GM21526 (cell line): ENCODE data around the gene ZNF627.
"Not testable (repeated sequence)": the region's sequence is repeated elsewhere in the genome, so short reads cannot be mapped to it uniquely, and the experiment has no call there.

Experiments
- ATAC-seq: cut with Tn5 transposase; IDR thresholded peaks from one replicate; pipeline ENCODE4 v1.9.1; 2021; ENCODE audit warnings: moderate library complexity; ENCODE audit not compliant: unreplicated experiment, low FRiP score

ZNF627 gene

DNA sequence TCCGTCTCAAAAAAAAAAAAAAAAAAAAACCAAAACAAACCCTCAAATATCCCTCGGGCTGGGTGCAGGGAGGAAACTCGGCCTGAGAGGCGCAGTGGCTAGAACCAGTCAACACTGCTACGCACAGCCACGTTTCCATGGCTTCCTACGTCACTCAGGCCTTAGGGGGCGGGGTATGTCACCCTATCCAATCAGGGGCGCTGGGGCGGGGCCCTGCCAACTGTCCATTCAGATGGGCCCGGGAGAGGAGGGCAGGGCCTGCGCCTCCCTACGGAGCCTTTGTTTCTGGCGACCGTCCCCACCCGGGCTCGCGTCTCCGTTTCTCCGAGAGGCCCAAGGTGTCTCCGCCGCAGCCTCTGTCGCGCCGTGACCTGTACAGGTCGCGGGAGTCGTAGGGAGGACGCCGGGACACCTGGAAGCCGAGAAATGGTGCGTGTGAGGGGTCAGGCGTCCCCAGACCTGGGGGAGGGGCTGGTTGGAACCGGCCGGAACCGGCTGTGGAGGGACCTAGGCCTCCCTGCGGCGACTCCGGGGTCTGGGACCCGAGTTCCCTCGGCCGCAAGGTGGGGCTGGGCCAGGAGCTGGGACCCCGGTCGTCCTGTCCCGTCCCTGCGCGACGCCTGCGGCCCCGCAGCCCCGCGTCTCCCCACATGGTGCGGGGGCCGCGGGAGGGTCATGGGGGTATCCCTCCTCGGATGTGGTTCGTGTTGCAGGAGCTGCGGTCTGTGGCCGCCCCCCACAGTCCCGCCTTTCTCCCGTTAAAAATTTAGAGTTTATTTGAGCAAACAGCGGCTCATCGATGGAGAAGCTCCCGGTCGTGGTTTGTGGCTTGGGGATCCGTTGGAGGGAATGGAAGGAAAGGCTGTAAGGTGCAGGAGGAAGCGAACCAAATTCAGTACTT lies at the start of gene ZNF627:
Gene ZNF627, plus strand, starts transcription at position 282 of the 901 bp plus-strand sequence. Its CDS starts 145 bp downstream, at position 427.
- peak; percentile 92 for ATAC-seq

- ATAC-seq = no peak
These were observed 49.2 kb upstream of the ZNF627 start for GRCh38 chr19:11547929-11548700.

- no peak for ATAC-seq
These were observed 47.8 kb upstream of the ZNF627 start for GRCh38 chr19:11549386-11549953.

DNA sequence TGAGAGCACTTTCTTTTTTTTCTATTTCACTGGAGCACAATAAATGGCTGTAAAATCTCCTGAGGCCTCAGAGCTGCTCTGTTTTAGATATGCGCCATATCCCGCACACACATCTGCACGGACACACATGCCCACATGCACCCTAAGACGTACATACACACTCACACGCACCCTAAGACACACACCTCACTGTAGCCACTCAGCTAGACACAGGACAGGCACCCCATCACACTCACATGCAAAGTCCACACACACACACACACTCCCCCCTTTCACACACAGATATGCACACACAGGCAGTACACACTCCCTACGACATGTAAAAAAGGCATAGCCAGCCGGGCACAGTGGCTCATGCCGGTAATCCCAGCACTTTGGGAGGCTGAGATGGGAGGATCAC lies 47.0 kb upstream of the ZNF627 start:
- ATAC-seq = no peak

GRCh38 chr19:11551603-11552235 lies 45.6 kb upstream of the ZNF627 start:
- no peak for ATAC-seq

GRCh38 chr19:11552666-11553372 lies 44.5 kb upstream of the ZNF627 start:
- no peak for ATAC-seq

DNA sequence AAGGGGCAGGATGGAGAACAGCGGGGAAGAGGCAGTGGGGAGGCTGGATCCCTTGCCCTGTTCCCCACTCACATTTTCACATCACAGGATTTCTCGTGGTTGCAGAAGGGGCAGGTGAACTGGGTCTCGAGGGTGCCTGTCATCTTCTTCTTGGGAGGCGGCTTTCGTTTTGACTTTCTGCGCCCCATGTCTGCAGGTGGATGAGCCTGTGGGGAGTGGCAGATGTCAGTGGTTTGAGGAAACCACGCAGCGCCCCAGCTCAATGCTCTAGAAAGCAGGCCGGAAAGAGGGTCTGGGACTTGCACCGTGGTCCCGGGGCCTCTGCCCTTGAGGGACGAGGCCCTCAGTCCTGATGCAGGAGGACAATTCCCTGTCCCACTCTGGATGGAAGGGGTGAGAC lies 43.1 kb upstream of the ZNF627 start:
- no peak for ATAC-seq

DNA sequence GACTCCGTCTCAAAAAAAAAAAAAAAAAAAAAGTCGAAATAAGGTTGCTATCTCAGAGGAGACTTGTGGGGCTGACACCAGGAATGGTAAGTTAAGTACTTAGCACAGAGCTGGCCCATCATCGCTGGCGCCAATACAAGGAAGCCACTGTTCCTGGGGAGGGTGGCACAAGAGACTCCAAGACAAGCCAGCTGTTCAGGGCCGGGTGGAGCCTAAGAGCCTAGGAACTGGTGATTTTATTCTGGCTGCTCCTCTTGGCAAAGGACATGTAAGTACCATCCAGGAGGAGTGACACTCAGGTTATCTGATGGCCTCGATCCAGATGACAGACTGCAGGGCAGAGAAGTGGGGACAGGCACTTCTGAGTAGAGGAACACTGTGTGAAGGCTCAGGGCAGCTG lies 42.0 kb upstream of the ZNF627 start:
- no peak for ATAC-seq

GRCh38 chr19:11556634-11557420 lies 40.5 kb upstream of the ZNF627 start:
- ATAC-seq = no peak

DNA sequence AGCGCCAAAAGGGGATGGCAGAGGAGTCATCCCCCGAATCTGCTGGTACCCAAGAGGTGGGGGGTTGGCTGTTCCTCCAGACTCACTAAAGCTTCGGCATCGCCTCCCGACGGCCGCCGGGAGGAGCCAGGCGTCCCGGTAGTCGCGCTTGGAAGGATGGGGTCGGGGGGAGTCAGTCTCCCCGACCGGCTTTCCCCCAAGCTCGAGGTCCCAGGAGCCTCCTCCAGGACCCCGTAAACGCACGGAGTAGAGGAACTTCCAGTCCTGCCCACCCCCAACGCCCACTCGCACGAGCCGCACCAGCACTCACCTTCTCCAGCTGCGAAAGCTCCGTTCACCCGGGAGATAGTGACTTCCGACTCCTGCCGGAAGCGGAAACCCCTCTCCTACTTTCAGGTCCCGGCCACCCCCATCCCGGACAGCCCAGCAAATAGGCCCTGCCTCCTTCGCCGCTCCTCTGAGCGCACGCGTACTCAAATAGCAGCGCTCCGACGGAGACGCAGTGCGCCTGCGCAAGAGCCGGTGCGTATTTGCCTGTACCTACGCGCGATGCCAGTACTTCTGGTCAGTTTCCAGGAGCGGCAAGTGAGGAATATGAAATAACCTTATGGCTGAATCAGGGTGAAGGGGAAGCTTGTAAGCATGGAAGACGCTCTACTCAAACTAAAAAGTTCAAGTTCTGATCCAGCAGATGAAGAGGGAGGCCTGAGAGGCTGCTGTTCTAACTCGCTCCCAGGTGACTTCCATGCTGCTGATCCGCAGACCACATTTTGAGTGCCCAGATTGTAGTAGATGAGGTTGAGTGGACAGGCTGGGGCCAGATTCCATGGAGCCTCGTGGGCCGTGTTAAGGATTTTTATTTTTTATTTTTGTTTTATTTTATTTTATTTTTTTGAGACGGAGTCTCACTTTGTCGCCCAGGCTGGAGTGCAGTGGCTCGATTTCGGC lies 38.1 kb upstream of the ZNF627 start, which contains the start of gene ELOF1:
Gene ELOF1, minus strand, starts transcription at position 350 of the 948 bp plus-strand sequence. CDS start 4,883 bp downstream, outside the sequence.
- ATAC-seq = peak; percentile 62

GRCh38 chr19:11560404-11561051 lies 36.8 kb upstream of the ZNF627 start:
- no peak for ATAC-seq

DNA sequence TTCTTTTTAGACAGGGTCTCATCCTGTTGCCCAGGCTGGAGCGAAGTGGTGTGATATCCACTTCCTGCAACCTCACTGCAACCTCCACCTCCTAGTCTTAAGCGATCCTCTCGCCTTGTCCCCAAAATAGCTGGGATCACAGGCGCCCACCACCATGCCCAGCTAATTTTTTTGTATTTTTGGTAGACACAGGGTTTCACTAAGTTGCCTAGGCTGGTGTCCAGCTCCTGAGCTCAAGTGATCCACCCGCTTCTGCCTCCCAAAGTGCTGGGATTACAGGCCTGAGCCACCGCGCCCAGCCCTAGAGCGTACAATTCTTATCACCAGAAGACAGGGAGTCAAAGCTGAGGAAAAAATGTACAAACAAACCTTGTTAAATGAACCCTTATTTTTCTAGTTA lies 33.8 kb upstream of the ZNF627 start:
- ATAC-seq = no peak

- not testable (repeated sequence) for ATAC-seq
These were observed 33.0 kb upstream of the ZNF627 start for GRCh38 chr19:11564082-11564807.

GRCh38 chr19:11565649-11565980 lies 31.7 kb upstream of the ZNF627 start:
- not testable (repeated sequence) for ATAC-seq

- no peak for ATAC-seq
These were observed 31.1 kb upstream of the ZNF627 start for GRCh38 chr19:11566164-11566563.

- ATAC-seq = no peak
These were observed 27.2 kb upstream of the ZNF627 start for GRCh38 chr19:11570039-11570462.

DNA sequence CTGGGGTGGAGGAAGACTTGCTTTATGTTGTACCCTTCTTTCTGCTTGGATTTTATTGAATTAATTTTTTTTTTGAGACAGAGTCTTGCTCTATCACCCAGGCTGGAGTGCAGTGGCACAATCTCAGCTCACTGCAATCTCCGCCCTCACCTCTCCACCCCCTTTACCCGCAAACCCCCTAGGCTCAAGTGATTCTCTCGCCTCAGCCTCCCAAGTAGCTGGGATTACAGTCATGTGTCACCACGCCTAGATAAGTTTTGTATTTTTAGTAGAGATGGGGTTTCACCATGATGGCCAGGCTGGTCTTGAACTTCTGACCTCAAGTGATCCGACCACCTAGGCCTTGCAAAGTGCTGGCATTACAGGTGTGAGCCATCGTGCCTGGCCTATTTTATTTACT lies 23.9 kb upstream of the ZNF627 start:
- not testable (repeated sequence) for ATAC-seq
